HFFc6 (cell line): Measurements from ENCODE around the gene NFATC2. TPM values are rescaled to one million over a fixed set of nuclear protein-coding genes. Genes with fewer than 3 reads are reported as not detected.

Source experiments
- DNase-seq: peaks from one replicate; pipeline ENCODE4 v3.0.0-alpha.2; 2018
- H3K27ac Mint-ChIP-seq: 2 replicates; pipeline ENCODE4 v1.8.0; 2020; ENCODE audit warnings: mild to moderate bottlenecking, mixed read lengths
- H3K27me3 Mint-ChIP-seq: 2 replicates; pipeline ENCODE4 v1.8.0; 2021; ENCODE audit warnings: mild to moderate bottlenecking, moderate library complexity, mixed read lengths; ENCODE audit not compliant: insufficient read depth
- H3K36me3 Mint-ChIP-seq: 2 replicates; pipeline ENCODE4 v1.8.0; 2021; ENCODE audit warnings: low read depth, mixed read lengths
- H3K4me1 Mint-ChIP-seq: 2 replicates; pipeline ENCODE4 v1.8.0; 2020; ENCODE audit warnings: low read depth, mixed read lengths
- H3K4me3 Mint-ChIP-seq: 2 replicates; pipeline ENCODE4 v1.8.0; 2020; ENCODE audit warnings: mild to moderate bottlenecking, moderate library complexity, mixed read lengths
- H3K9me3 Mint-ChIP-seq: 2 replicates; pipeline ENCODE4 v1.8.0; 2020; ENCODE audit warnings: mild to moderate bottlenecking, mixed read lengths
- total RNA-seq, 6 experiments: library from RNA; stranded (reverse); fragmentation: NEBNext Ultra II Directional; extraction: Animal tissue kit (Norgen Biotek cat#: 25700); gene quantifications; 2 replicates in 1 of 6; 3 replicates in 5 of 6; pipeline ENCODE4 v1.2.3, GENCODE V29; 2021
- TF ChIP-seq, protein P1 (sequence below): fragments of 200-600 bp; sonication (generic); IDR thresholded peaks from 2 replicates; pipeline ENCODE4 v1.5.0; 2021; ENCODE audit warnings: antibody characterized with exemption, mild to moderate bottlenecking

The NFATC2 gene
- total RNA-seq, 6 experiments from 2014 or later = 0.50 to 1.1 (median 0.84) TPM

DNA sequence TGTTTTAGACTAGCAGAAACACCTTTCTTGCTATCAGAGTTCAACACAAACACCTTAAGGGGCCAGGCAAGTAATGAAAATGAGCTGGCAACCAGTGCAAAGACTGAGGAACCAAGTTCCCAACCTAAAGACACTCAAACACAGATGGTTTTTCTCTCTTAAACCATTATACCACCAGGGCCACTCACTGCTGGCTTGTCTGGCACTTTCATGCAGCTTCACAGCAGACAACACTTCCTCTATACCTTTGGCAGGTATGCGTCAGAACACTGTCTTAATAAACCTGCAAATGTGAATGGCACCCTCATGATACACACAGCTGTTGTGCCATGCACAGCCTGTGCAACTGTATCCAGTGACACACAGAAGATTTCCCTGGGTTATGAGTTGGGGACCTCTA is 41.6 kb downstream of the NFATC2 start:
- H3K9me3 Mint-ChIP-seq = no peaks in the 10 kb centered on the region
- no peak for DNase-seq
- peaks cover 7% of the 10 kb centered on the region; the same call in 1 of the 2 replicates for H3K4me1 Mint-ChIP-seq
- no peaks in the 10 kb centered on the region; the same call in 1 of the 2 replicates for H3K27me3 Mint-ChIP-seq
- H3K4me3 Mint-ChIP-seq = no peak overlapping the region
- no peak overlapping the region for H3K27ac Mint-ChIP-seq
- H3K36me3 Mint-ChIP-seq = peaks cover 6% of the 10 kb centered on the region; the same call in 1 of the 2 replicates
- TF ChIP-seq, protein P1, sequence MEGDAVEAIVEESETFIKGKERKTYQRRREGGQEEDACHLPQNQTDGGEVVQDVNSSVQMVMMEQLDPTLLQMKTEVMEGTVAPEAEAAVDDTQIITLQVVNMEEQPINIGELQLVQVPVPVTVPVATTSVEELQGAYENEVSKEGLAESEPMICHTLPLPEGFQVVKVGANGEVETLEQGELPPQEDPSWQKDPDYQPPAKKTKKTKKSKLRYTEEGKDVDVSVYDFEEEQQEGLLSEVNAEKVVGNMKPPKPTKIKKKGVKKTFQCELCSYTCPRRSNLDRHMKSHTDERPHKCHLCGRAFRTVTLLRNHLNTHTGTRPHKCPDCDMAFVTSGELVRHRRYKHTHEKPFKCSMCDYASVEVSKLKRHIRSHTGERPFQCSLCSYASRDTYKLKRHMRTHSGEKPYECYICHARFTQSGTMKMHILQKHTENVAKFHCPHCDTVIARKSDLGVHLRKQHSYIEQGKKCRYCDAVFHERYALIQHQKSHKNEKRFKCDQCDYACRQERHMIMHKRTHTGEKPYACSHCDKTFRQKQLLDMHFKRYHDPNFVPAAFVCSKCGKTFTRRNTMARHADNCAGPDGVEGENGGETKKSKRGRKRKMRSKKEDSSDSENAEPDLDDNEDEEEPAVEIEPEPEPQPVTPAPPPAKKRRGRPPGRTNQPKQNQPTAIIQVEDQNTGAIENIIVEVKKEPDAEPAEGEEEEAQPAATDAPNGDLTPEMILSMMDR = no peak

DNA sequence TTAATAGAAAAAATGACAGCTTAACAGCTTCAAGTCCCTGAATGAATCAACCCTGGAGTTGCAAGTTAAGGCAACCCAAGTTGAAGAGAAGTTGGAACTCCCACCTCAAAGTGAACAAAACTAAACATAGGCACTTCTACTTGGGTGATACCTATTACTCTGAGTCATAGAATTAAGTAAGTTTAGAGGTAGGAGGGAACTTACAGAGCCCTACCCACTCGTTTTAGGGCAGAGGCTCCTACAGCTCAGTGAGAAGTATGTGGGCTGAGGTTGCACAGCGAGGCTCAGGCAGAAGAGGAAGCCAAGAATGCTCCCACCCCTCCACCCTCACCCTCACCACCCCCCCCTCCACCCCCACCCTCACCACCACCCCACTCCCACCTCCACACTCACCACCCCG is 42.2 kb downstream of the NFATC2 start:
- no peak for DNase-seq

DNA sequence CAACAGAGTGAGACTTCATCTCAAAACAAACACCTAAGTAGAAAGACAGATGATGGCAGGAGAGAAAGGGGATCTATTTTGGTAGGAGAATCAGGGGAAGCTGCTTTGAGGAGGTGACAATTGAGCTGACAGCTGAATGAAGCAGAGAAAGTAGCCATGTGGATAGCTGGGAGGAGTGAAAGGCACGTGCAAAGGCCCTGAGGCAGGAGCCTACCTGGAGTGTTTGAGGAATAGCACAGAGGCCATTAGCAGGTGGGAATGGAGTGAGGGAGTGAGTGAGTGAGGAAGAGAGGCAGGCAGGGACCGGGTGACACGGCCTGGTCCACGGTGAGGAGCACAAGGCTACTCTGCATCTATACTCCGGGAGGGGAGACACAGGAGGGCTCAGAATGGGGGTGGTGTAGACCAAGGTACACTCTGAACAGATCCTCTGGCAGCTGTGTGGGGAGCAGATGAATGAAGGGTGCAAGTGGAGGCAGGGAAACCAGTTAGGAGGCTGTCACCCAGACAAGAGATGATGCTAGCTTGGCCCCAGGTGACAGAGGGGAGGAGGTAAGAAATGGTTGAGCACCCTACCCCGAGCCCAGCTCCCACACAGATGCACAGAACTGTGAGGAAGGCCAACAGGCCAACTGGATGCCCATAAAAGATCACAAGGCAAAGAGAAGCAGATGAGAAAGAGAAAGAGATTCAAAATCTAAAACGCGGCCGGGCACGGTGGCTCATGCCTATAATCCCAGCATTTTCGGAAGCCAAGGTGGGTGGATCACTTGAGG is 43.6 kb downstream of the NFATC2 start:
- H3K4me3 Mint-ChIP-seq = no peak overlapping the region
- peaks cover 7% of the 10 kb centered on the region; the same call in 1 of the 2 replicates for H3K4me1 Mint-ChIP-seq
- TF ChIP-seq, protein P1 = no peak
- DNase-seq = no peak
- H3K27ac Mint-ChIP-seq = no peak overlapping the region
- peaks cover 6% of the 10 kb centered on the region; the same call in 1 of the 2 replicates for H3K36me3 Mint-ChIP-seq
- no peaks in the 10 kb centered on the region for H3K9me3 Mint-ChIP-seq
- H3K27me3 Mint-ChIP-seq = peaks cover 2% of the 10 kb centered on the region

More for the DNA sequence above, 42.2 kb downstream of the NFATC2 start:
- H3K9me3 Mint-ChIP-seq = no peaks in the 10 kb centered on the region
- TF ChIP-seq, protein P1 = no peak
- H3K4me3 Mint-ChIP-seq = no peak overlapping the region
- H3K27ac Mint-ChIP-seq = no peak overlapping the region
- H3K27me3 Mint-ChIP-seq = no peaks in the 10 kb centered on the region; the same call in 1 of the 2 replicates
- H3K4me1 Mint-ChIP-seq = peaks cover 7% of the 10 kb centered on the region; the same call in 1 of the 2 replicates
- H3K36me3 Mint-ChIP-seq = peaks cover 6% of the 10 kb centered on the region; the same call in 1 of the 2 replicates

DNA sequence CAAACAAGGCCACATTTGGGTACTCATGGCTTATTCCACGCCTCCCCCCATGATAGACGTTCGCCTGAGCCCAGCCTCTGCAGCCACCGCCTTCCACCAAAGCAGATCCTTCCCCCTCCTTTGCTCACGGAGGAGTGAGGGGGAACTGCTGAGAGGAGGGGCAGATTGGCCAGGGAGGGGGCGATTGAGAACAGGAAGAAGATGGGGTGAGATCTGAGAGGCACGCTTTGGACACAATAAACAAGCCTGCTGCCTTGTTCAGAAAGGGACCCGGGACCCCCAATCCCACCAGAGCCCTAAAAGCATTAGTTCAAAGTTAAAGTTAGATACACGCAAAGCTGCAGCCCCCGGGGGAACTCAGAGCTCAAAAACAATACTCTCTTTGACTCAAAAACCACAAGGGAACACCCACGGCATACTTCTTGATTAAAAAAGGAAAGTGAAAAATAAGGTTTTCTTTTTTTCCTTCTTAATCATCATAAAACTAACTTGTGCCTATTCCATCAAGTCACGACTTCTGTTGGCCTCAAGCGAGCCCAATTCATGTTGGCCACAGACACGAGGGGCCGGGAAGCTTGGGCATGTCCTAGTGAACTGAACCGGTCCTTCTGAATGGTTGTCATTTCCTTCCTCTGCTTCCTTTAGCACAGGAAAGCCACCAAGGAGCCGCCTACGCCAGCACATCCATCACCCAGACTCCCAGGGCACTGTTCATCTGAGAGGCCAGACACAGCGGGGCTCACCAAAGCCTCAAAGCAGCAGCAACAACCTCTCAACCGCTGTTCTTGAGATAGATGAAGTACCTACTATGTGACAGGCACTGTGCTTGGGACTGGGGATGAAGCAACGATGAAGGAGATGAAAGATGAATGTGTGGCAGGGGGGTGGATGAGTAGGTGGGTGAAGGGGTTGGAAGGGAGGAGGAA is 44.7 kb downstream of the NFATC2 start:
- Mint-ChIP-seq H3K4me1 (peaks cover 7% of the 10 kb centered on the region; the same call in 1 of the 2 replicates), H3K36me3 (peaks cover 6% of the 10 kb centered on the region; the same call in 1 of the 2 replicates), H3K4me3 (no peak overlapping the region), H3K9me3 (no peaks in the 10 kb centered on the region), H3K27ac (no peak overlapping the region), H3K27me3 (peaks cover 2% of the 10 kb centered on the region)
- TF ChIP-seq, protein P1 = no peak
- no peak for DNase-seq

DNA sequence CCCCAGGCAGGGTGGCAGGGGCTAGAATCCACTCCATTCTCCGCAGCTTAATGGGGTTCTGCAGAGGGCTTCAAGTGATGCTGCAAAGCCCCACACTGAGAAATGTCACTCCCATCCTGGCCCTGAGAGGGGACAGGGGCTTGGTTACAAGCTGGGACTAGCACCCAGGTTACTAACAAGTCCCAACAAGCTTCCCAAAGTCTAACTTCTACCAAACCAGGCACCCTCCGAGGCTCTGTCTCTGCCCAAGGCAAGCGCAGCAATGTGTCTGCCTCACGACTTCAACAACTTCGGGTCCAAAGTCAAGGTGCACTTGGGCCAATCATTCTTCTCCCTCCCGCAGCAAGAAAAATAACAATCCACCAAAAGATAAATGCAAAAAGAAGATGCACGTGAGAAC is 45.6 kb downstream of the NFATC2 start:
- peaks cover 2% of the 10 kb centered on the region for H3K27me3 Mint-ChIP-seq
- no peak overlapping the region for H3K4me3 Mint-ChIP-seq
- TF ChIP-seq, protein P1 = no peak
- no peak for DNase-seq
- H3K4me1 Mint-ChIP-seq = peaks cover 7% of the 10 kb centered on the region; the same call in 1 of the 2 replicates
- H3K27ac Mint-ChIP-seq = no peak overlapping the region
- H3K9me3 Mint-ChIP-seq = no peaks in the 10 kb centered on the region
- peaks cover 6% of the 10 kb centered on the region; the same call in 1 of the 2 replicates for H3K36me3 Mint-ChIP-seq
